GM18867 (cell line): ENCODE data around the gene CD48.

Experiments
- ATAC-seq: cut with Tn5 transposase; IDR thresholded peaks from one replicate; pipeline ENCODE4 v1.9.1; 2021; ENCODE audit warnings: mild to moderate bottlenecking, moderate library complexity; ENCODE audit not compliant: unreplicated experiment

The CD48 gene

GRCh38 chr1:160711602-160712311, at the start of gene CD48:
TSS of gene CD48 (minus strand) at chr1:160711822. CDS start at chr1:160711763, 59 bp downstream.
- ATAC-seq: peak; percentile 40

- ATAC-seq: no peak
These were observed 49.4 kb upstream of the CD48 start for GRCh38 chr1:160761046-160761445.

GRCh38 chr1:160759740-160760139, 48.1 kb upstream of the CD48 start:
- no peak for ATAC-seq

GRCh38 chr1:160758521-160758920, 46.9 kb upstream of the CD48 start:
- ATAC-seq: no peak

- ATAC-seq: peak; percentile 35
These were observed 45.2 kb upstream of the CD48 start for GRCh38 chr1:160756849-160757201.

- ATAC-seq: peak; percentile 76
These were observed 44.6 kb upstream of the CD48 start for GRCh38 chr1:160755911-160756848.

- ATAC-seq: no peak
These were observed 43.8 kb upstream of the CD48 start for GRCh38 chr1:160755461-160755860.

GRCh38 chr1:160753594-160753993, 42.0 kb upstream of the CD48 start:
- no peak for ATAC-seq

GRCh38 chr1:160752924-160753323, 41.3 kb upstream of the CD48 start:
- no peak for ATAC-seq

GRCh38 chr1:160752406-160752805, 40.8 kb upstream of the CD48 start:
- no peak for ATAC-seq

- ATAC-seq: no peak
These were observed 39.0 kb upstream of the CD48 start for GRCh38 chr1:160750608-160751007.

- no peak for ATAC-seq
These were observed 37.3 kb upstream of the CD48 start for GRCh38 chr1:160748878-160749269.

- no peak for ATAC-seq
These were observed 36.7 kb upstream of the CD48 start for GRCh38 chr1:160748181-160748877.

GRCh38 chr1:160747717-160748116, 36.1 kb upstream of the CD48 start:
- no peak for ATAC-seq

GRCh38 chr1:160746836-160747500, 35.3 kb upstream of the CD48 start:
- no peak for ATAC-seq

GRCh38 chr1:160745551-160745950, 33.9 kb upstream of the CD48 start:
- ATAC-seq: no peak

GRCh38 chr1:160744852-160745520, 33.4 kb upstream of the CD48 start:
- ATAC-seq: no peak

GRCh38 chr1:160744199-160744851, 32.7 kb upstream of the CD48 start:
- peak; percentile 32 for ATAC-seq

- no peak for ATAC-seq
These were observed 31.6 kb upstream of the CD48 start for GRCh38 chr1:160743266-160743665.
